CD4-positive, alpha-beta T cell treated with Interleukin-10 for 1 hour (primary cell): Measurements from ENCODE around the gene ATP10A.
"Not testable (repeated sequence)": the region's sequence is repeated elsewhere in the genome, so short reads cannot be mapped to it uniquely, and the experiment has no call there.

Source experiments
- DNase-seq: peaks from one replicate; pipeline ENCODE4 v3.0.0-alpha.2; 2020

Gene ATP10A

DNA sequence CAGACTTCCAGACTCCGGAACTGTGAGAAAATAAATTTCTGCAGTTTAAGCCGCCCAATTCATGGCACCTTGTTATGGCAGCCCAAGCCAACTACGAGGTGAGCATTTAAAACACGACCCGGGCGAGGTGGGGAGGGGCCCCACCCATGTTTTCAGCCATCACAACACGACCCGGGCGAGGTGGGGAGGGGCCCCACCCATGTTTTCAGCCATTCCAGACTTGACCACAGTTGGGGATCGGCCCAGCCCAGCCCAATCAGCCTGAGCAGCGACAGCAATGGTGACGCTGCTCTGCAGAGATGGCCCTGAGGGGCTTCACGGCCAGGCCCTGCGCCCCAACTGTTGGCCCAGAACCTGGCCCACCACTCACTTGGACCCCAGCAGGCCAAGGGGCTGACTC, 93.1 kb downstream of the ATP10A start:
- no peak for DNase-seq

DNA sequence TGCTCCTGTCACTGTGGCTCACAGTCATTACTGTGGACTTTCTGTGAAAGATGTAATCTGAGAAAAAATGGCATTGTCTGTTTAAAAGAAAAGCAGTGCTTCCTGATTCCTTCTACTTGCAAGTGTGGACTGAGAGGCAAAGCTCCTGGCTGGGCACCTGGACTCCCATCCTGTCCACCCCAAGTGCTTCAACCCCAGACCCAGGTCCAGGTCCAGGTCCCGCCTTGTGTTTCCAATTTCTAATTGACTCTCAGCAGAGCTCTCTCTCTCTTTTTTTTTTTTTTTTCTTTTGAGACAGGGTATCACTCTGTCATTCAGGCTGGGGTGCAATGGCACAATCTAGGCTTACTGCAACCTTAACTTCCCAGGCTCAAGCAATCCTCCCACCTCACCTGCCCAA, 94.9 kb downstream of the ATP10A start:
- DNase-seq = no peak

DNA sequence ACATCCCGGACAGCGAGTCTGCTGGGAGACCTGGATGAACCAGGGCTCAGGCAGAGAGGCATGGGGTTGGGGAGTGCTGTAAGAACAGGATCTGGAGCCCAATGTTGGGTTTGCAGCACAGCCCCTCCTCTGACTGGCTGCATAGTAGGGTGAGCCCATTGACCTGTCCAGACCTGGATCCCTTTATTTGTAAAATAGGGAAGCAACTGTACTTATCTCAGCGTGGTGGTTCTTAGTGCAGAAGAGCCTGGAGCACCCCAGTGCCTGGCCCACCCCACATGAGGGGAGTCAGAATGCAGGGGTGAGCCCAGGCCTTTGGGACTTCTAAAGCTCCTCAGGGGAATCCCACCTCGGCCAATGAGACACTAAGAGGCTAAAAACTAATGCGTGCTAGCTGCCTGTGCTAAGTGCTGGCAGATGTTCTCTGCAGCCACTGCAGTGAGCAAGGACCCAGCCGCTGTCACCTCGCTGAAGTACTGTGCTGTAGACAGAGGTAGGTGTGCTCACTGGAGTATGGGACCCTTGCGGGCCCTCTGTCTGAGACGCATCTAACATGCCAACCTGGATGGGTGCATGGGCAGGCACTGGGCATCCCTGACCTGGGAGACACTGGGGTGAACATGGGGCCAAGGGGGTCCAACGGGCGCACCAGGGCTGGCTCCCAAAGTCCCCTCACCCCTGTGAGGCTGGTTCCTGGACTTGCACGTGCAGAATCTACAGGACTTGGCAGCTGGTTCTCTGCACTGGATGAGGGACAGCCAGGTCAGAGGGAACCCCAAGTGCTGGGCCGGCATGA, 95.6 kb downstream of the ATP10A start:
- DNase-seq = no peak

DNA sequence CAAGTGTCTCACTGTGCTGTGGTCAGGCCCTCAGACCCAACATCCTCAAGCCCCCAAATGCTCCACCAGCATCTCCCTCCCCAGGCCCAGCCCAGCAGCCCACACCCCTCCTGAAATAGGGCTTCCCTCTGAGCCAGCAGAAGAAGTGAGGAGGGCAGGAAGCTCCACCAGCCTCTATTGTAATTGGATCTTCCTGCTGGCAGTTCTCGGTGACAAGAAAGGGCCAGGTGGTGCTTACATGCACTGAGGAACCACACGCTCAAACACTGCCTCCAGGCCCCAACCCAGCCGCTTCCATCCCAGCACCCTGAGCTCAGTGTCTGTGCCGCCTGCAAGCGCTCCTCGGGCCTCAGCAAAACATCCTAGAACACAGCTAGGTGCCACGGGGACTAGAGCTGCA, 96.7 kb downstream of the ATP10A start:
- no peak for DNase-seq

DNA sequence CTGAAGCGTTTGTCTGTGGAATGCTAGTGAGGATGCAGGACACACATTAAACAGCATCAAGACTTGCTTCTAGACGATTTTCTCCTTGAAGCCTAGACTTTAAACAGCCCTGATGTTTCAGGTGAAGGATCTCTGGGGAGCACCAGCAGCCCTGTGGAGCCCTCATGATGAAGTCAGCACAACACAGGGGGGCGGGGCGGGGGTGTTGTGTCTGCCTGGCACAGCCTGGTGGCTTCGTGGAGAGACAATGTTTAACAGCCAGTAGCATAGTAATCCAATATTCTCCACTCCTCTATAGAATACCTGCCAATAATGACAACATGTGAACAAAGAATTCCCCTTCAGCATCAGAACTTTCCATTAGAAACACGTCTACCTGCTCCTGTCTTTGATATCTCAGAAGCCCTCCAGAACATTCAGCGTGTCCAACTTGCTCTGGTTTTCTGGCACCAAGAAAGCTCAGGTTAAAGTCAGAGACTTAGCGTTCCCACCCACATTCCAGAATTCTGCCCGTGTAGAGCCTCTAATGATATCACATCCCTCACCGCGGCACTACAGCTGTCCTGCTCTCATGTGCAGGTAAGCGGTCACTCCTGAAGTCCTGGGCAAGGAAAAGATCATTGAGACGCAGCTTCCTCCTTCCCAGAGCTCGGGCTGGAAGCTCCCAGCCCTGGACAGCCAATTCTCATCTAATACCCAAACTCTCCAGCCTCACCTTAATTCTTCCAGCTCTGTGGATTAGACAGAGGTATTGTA, 98.0 kb downstream of the ATP10A start:
- DNase-seq = no peak

DNA sequence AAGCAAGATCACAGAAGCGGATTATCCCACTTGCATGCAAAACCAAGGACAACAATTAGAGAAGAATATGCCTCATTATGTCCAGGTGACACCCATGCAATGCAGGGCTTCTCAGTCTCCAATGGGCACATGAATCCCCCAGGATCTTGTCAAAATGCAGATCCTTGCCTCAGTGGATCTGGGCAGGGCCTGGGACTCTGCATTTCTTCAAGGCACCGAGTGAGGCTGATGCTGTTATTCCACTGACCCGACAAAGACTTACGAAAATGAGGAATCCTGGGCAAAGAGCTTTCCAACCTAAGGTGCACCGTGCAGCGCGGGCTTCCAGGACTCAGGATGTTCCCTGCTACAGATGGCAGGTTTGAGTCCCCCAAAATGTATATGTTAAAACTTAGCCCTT, 99.2 kb downstream of the ATP10A start:
- DNase-seq = no peak

DNA sequence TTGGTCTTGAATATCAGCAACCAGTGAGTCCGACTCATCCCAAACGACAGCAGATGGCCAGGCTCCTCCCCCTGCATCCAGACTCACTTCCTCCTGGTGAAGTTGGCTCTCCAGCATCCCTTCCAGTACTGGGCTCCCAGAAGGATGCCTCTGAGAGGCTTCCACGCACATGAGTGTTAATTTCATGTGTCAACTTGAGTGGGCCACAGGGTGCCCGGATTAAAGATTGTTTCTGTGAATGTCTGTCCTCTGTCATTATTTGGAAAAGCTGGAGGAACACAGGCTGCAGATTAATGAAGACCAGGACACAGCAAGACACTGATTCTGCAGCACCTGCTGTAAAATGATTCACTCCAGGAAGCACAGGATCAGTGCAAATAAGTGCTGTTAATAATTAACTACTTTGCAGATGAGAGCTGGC, 99.8 kb downstream of the ATP10A start:
- no peak for DNase-seq

DNA sequence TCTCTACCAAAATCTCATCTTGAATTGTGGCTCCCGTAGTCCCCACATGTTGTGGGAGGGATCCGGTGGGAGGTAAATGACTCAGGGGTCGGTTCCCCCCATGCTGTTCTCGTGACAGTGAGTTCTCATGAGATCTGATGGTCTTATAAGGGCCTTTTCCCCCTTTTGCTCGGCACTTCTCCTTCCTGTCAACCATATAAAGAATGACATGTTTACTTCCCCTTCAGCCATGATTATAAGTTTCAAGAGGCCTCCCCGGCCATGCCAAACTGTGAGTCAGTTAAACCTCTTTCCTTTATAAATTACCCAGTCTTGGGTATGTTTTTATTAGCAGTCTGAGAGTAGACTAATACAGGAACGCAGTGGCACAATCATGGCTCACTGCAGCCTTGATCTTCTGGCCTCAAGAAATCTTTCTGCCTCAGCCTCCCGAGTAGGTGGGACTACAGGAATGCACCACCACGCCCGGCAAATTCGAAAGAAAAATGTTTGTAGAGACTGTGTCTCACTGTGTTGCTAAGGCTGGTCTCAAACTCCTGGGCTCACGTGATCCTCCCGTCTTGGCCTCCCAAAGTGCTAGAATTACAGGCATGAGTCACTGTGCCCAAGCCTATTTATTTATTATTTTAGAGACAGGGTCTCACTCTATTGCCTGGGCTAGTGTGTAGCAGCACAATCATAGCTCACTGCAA, 101.0 kb downstream of the ATP10A start:
- peak; percentile 7 for DNase-seq

DNA sequence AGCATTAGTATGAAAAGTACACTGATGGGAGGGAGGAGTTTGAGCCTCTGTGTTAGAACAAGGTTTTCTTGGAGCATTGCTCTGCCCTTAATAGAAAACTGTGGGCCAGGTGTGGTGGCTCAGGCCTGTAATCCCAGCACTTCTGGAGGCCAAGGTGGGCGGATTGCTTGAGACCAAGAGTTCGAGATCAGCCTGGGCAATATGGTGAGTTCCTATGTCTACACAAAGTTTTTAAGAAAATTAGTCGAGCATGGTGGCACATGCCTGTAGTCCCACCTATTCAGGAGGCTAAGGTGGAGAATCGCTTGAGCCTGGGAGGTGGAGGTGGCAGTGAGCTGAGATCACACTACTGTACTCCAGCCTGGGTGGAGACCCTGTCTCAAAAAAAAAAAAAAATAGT, 103.7 kb downstream of the ATP10A start:
- DNase-seq = no peak

GRCh38 chr15:25758612-25759011, 104.5 kb downstream of the ATP10A start:
- DNase-seq = not testable (repeated sequence)

DNA sequence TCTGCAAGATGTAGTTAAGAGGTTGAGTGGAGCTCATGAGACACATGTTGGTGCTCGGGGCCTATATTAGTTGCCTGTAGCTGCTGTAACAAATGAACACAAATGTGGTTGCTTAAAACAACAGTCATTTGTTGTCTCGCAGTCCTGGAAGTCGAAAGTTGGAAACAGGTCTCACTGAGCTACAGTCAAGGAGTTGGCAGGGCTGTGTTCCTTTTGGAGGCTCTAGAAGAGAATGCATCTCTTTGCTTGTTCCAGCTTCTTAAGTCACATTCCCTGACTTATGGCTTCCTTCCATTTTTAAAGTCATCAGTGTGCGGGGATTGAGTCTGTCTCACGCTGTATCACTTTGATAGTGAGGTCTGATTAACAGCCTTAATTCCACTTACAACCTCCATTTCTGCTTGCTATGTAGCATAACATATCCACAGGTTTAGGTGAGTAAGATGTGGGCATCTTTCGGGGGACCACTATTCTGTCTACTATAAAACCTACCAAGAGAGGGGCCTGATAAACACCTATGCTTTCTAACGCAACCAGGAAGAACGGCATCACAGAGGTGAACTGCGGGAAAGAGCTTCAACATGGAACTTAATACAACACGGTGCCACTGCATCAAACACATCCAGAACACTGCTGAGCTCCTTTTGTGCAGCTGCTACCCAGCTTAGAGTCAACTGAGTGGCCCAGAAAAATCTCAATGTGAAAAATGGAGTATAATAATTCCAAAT, 119.4 kb downstream of the ATP10A start:
- DNase-seq = no peak

GRCh38 chr15:25742776-25743547, 120.2 kb downstream of the ATP10A start:
- no peak for DNase-seq

DNA sequence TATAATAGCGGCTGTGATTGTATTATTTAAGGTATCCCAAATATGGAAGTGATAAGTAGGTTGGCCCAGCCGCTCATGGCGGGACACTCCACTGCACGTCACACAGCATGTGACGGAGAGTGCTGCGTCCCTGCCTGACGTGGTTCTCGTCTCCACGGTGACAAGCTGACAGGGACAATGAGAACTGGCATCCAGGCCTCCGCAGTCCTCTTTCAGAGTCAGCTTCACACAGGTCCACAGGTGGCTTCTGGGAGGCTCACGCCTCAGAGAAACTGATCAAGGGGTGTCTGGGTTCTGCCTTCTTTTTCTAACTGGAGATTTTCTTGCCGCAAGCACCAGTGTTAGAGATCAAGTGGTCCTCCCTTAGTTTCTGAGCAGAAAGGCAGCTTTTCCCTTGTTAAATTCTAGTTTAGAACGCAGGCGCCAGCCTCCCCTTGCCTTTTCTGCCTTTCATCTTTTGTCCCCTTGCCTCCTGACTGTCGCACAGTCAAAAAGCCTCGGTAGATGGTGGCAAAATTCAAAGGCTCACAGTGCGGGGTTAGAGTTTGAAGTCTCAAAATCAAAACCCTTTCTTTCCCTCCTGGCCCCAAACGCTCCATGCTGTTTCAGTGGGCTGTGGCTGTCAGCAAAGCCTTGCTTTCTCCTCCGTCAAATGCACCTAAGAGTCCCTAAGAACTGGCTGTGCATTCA, 120.9 kb downstream of the ATP10A start:
- DNase-seq = no peak

- DNase-seq = no peak
Measured at GRCh38 chr15:25741256-25741580, 121.9 kb downstream of the ATP10A start.

DNA sequence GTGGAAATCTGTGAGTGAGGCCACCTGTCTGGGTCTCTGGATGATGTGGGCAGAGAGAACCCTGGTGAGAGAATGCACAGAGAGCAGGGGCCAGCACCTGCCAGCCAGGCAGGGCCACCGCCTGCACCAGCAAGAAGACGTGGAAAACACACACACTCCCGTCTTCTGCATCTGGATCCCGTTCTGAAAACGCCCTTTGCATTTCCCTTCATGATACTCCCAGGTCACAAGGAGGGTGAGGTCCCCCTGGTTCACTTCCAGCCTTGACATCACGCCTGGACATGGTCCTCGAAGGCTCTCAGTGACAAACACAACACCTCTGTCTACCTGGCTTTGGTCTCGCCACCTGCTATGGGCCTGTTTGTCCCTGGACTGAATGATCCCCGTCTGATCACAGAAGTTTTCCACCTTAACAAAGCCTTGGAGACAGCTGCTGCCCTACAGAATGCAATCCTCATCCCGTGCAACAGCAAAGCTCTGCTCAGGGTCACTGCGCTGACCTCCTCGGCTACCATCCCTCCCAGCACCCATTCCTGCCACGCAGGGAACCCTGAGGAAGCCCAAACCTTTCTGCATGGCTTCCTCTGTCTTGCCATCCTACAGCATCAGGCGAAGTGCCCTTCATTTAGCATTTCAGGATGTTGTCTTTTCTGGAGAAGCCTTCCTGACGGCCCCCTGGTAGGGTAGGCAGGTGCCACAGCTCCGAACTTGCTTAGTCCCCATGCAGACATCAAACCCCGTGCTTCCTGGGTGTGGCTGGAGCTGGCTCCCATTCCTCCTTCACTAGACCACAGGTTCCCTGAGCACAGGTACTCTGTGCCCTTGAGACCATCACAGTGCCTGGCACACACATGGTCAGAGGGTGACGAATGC, 122.5 kb downstream of the ATP10A start:
- DNase-seq = no peak

DNA sequence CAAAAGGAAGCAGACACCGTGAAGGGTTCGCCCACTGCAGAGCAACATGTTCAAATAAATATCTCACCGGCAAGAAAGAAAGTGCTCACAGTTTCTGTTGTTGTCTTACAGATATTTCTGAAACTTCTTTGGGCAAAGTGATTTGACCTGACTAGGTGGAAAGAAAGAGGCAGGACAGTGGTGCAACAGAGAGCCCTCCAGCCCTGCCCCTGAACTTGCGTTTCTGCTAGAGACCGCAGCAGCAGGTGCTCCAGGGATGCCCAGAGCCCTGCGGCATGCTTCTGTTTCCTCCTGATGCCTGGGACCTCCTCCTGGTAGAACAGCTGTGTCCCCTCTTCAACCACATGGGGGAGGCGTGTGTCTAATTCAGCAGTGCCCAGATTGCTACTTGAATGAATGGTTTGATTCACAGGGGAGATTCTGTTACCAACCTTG, 123.4 kb downstream of the ATP10A start:
- DNase-seq = peak; percentile 34

DNA sequence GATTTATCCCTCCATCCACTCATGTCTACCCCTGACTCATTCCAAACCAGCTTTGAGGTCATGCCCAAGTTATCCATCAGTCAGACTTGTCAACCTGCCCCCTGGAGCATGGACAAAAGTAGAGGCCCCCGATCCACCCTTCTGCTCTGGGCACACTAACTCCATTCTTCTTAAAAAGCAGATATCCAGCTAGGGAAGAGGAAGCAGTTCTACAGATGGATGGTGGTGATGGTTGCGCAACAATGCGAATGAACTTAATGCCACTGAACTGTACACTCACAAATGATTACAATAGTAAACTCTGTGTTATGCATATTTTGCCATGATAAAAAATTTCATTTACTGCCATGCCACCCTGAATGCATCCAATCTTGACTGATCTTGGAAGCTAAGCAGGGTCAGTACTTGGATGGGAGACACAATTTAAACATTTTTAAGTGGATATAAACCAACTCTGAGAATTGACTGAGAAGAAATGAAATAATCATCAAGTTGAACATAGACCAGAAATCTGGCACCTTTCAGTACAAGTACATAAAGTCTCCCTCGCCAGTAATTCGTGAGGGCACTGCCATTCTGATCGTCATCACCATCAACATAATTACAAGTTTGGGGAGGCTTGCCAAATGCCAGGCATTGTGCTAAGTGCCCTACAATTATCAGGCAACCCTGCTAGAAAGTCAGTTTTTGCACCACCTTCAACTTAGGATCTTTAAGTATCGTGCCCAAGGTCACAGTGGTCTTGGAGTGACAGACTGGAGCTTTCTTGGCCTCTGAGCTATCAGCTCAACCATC, 124.8 kb downstream of the ATP10A start:
- DNase-seq = no peak

- no peak for DNase-seq
Measured at GRCh38 chr15:25737218-25737643, 125.9 kb downstream of the ATP10A start.

DNA sequence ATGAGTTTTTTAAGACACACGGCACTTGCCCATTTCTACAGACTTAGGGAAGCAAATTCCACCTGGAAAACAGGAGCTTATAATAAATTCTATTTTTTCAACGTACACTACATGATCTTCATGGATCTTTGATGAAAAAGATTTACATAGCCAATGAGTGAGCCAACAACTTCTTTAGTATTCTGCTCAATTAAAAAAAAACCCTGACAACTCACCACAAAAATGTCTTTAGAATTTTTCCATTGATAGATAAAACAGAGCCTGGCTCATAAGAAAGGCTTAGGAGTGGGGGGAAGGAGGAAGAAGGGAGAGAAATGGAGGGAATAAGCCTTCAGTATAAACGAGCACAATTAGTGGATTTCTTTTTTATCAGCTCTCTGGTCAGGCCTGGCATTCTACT, 126.7 kb downstream of the ATP10A start:
- no peak for DNase-seq
